HCT116 (cell line): Measurements from ENCODE around the gene PRPF31.

Experiments used
- CTCF ChIP-seq, 3 experiments: fragments of 200-600 bp in 1 of 3; sonication (generic) in 1 of 3; IDR thresholded peaks in 2 of 3; conservative IDR thresholded peaks in 1 of 3; 2 replicates each; pipeline ENCODE4 v1.5.1; 2012 to 2017; ENCODE audit warnings: low read depth in 2 of 3, low read length in 2 of 3, antibody characterized with exemption in 1 of 3, borderline replicate concordance in 1 of 3, control low read depth in 1 of 3, mild to moderate bottlenecking in 1 of 3, mixed read lengths in 1 of 3, mixed run types in 1 of 3, moderate library complexity in 1 of 3; ENCODE audit not compliant: insufficient read depth in 1 of 3
- ELF1 ChIP-seq: IDR thresholded peaks from 2 replicates; pipeline ENCODE4 v1.6.1; 2012; ENCODE audit warnings: low read depth, borderline replicate concordance
- EZH2 ChIP-seq: fragments of 200-600 bp; sonication (generic); IDR thresholded peaks from 2 replicates; pipeline ENCODE4 v1.6.1; 2017; ENCODE audit warnings: antibody characterized with exemption, mixed run types
- POLR2AphosphoS5 ChIP-seq: IDR thresholded peaks from 2 replicates; pipeline ENCODE4 v1.6.1; 2011; ENCODE audit warnings: mild to moderate bottlenecking, low read depth, low read length, moderate library complexity
- ZNF274 ChIP-seq: fragments of 200-500 bp; sonication (Bioruptor generic); IDR thresholded peaks from 2 replicates; pipeline ENCODE4 v1.6.1; 2014; ENCODE audit warnings: mild to moderate bottlenecking, low read depth, low read length, inconsistent platforms

- TF ChIP-seq EZH2 (no peak), CTCF (IDR thresholded peaks at IDR 0.05 in 2 of 3, conservative IDR thresholded peaks at IDR 0.05 in 1 of 3; ENCODE audit: borderline replicate concordance in 1 of 3, insufficient read depth in 1 of 3, low read depth in 2 of 3, low read length in 2 of 3) (no peak), POLR2AphosphoS5 (peak; percentile 22; the same call in 1 of the 2 replicates), ELF1 (no peak), ZNF274 (no peak)
Measured at GRCh38 chr19:54151362-54152035, 35.9 kb downstream of the PRPF31 start.
